Ovary (tissue), 3 donors: ENCODE measurements around the gene MITD1.

Experiments used
- CTCF ChIP-seq, 3 donors: fragments of 450-650 bp in 2 of 3; fragments of 200-600 bp in 1 of 3; IDR thresholded peaks; one replicate each; pipeline versions ENCODE4 v1.5.1 to v1.8.0; 2016 to 2022; ENCODE audit warnings: antibody characterized with exemption in 3 of 3, mild to moderate bottlenecking in 1 of 3
- POLR2A ChIP-seq: fragments of 450-650 bp; IDR thresholded peaks from one replicate; pipeline ENCODE4 v1.6.1; 2017; ENCODE audit warnings: antibody characterized with exemption, mild to moderate bottlenecking, moderate library complexity
- donor health status: DM: no; HTN: no; CAD: no.

GRCh38 chr2:99171377-99172140 is 9.3 kb downstream of the MITD1 start:
- no peak for TF ChIP-seq CTCF (IDR thresholded peaks at IDR 0.05)
- TF ChIP-seq POLR2A, result no peak
